GM18951 (cell line): Measurements from ENCODE around the gene ST6GALNAC3.

Experiments used
- POLR2A ChIP-seq: IDR thresholded peaks from 4 replicates; pipeline ENCODE4 v1.6.1; 2011; ENCODE audit warnings: mild to moderate bottlenecking; ENCODE audit not compliant: insufficient read length, insufficient read depth; ENCODE audit errors: extremely low read depth
- in situ Hi-C: fragments of 300-500 bp; cut with MboI; formaldehyde crosslinking; loops from one replicate; pipeline ENCODE4 v1.12.0; 2022; ENCODE audit warnings: low sequenced_read_pairs, mixed read lengths, inconsistent platforms; ENCODE audit not compliant: unreplicated experiment

ST6GALNAC3 gene

DNA sequence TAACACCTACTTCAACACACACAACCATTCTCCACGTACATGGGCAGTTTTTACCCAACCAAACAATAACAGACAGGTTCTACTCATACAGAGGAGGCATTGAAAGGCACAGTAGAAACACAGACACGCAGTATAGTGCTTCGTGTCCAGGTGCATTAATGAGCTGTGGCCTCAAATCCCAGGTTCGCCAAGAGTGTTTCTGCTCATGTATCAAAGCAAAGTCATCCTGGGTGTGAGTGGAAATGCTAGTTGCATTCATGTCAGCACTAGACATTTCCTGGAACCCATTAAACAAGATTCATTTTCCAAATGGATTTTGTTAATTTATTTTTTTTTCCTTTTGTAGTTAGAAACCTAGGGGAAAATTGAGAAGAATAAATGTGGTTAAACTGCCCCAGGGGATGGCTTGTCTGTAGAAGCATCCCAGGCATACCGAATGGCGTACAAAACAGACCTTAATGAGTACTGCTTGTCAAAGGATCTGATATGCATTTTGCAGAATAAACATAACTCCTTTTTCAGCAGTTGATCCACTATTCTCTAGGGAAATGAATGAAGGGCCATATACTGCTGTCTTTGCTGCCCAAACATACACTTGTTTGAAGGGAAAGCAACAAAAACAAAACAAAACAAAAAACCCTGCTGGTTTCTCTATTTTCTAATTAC, 494.2 kb downstream of the ST6GALNAC3 start:
- in situ Hi-C loops = no loop called here
- TF ChIP-seq POLR2A = no peak

GRCh38 chr1:76571248-76571647, 496.7 kb downstream of the ST6GALNAC3 start:
- TF ChIP-seq POLR2A = no peak
- in situ Hi-C loops = no loop called here

DNA sequence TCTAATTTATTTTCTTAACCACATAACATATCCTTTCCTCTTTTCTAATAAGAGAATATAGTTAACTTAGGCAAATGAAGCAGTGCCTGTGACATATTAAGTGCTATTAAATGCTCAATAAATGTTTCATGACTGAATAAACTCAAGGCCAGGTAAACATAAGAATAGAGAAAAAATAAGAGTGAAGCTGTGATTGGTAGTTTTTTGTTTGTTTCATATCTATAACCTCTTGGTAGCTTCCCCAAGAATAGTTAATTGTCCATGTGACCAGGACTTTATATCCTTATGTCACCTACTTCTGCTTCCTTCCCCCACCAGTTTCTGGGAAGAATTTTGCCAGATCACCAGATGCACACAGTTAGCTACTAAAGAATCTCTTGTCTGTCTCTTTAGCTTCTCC, 497.7 kb downstream of the ST6GALNAC3 start:
- TF ChIP-seq POLR2A = no peak
- in situ Hi-C loops = no loop called here

GRCh38 chr1:76576876-76577524, 502.5 kb downstream of the ST6GALNAC3 start:
- TF ChIP-seq POLR2A = no peak
- in situ Hi-C loops = no loop called here

GRCh38 chr1:76577525-76578185, 503.1 kb downstream of the ST6GALNAC3 start:
- TF ChIP-seq POLR2A = no peak
- in situ Hi-C loops = no loop called here

DNA sequence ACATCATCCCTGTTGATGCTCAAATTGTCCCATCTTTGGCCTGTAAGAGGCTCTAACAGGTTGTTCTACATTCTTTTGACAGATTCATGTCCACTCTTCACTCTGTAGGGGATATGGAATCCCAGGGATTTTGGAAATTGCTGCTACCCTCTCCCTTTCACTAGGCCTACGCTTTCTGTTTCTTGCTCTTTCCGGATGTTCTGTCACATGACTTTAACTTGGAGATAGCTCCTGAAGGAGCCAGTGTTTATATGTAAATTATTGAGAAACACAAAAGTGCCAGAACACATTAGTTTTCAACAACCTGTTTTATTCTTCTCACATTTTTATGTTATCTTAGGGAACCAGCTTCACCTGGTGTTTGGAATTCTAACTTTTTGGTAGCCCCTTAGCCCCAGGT, 505.7 kb downstream of the ST6GALNAC3 start:
- in situ Hi-C loops = no loop called here
- TF ChIP-seq POLR2A = no peak

DNA sequence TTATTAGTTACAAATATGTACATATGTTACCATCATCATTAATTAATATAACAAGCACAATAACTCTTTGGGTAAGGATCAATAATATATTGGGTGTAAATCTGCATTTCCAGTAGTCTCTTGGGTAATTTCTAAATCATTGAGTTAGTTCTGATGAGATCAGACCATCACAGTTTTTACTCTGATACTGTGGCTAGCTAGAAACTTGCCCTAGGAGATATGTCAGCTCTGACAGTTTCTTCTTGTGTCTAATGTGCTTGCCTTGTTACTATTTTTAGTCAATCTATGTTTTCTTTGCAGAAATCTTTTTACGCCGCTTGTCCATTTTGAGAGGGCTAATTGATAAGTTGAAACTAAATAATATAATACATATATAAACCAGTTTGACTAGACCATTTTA, 507.2 kb downstream of the ST6GALNAC3 start:
- in situ Hi-C loops = no loop called here
- TF ChIP-seq POLR2A = no peak

DNA sequence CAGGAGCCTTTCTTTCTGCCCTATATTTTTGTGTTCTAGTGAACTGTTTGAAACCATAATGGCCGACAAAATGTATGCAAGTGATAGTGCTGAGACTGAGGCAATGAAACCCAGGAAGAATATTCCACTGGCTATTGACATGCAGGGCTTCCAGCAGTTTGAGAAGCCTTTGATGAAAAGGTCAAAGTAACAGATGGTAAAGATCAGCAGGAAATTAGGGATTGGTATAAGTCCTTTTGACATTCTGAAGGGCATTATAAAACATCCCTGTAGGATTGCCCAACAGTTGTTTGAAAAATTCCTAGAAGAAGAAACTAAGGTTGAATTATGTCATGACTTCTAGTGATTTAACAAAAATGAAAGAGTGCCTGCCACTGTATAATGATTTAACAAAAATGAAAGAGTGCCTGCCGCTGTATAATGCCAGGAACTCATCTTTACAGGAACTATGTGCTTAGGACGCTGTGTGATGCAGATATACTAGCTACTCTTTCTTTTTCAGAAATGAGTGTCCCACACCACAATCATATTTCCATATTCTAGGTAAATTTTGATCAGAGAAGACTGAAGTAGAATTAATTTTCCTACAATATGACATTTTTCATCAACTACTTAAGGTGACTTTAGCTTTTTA, 508.8 kb downstream of the ST6GALNAC3 start:
- no peak for TF ChIP-seq POLR2A
- in situ Hi-C loops = no loop called here

- in situ Hi-C loops = no loop called here
- TF ChIP-seq POLR2A = no peak
Measured at GRCh38 chr1:76583875-76584477, 509.4 kb downstream of the ST6GALNAC3 start.

GRCh38 chr1:76585980-76586674, 511.6 kb downstream of the ST6GALNAC3 start:
- TF ChIP-seq POLR2A = no peak
- in situ Hi-C loops = no loop called here

DNA sequence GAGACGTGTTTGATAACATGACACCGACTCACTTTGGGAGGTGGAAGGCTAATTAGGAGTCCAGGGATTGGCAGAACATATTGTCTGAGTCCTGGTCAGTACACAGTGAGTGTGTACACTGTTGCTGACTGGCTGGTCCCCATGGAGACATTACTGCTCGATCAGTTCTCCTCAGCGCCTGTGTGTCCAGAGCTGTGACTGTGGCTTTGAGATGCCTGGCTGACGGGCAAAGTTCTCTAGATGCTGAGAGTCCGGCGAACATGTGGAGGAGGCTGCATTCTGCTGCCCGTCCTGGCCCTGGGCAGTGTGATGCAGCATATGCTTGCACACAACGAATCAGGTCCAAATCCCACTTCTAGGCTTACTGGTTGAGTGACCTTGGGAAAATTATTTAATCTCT, 512.7 kb downstream of the ST6GALNAC3 start:
- in situ Hi-C loops = no loop called here
- no peak for TF ChIP-seq POLR2A

GRCh38 chr1:76591461-76591860, 516.9 kb downstream of the ST6GALNAC3 start:
- in situ Hi-C loops = no loop called here
- no peak for TF ChIP-seq POLR2A

DNA sequence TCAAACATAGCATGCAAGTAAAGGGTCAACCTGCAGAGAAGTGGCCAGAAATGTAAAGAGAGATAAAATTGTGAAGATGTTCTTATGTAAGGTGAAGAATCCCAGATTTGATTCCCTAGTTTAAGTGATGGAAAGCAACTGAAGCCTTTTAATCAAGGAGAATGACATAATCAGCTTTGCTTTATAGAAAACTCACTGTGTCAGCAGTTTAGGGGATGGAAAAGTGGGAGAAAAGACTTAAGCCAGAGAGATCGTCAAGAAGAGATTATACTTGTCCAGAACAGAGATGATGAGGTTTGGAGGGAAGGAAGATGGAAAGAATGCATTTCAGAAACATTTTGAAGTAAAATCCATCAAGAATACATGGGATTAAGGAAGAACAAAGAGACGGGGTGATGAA, 517.4 kb downstream of the ST6GALNAC3 start:
- TF ChIP-seq POLR2A = no peak
- in situ Hi-C loops = no loop called here

- no peak for TF ChIP-seq POLR2A
- in situ Hi-C loops = no loop called here
Measured at GRCh38 chr1:76593141-76593540, 518.6 kb downstream of the ST6GALNAC3 start.
